Prostate gland (tissue), 2 donors: Measurements from ENCODE around the gene CTAGE1. TPM values are rescaled to one million over a fixed set of nuclear protein-coding genes. Genes with fewer than 3 reads are reported as not detected.
"Not testable (repeated sequence)": the region's sequence is repeated elsewhere in the genome, so short reads cannot be mapped to it uniquely, and the experiment has no call there.

ENCODE experiments used
- DNase-seq: peaks from one replicate; pipeline ENCODE4 v3.0.0-alpha.2; 2019; ENCODE audit warnings: low spot score
- H3K27ac ChIP-seq, 2 donors: fragments of 200-600 bp; sonication (generic); 2 replicates each; pipeline ENCODE4 v1.5.1; 2017 to 2019
- H3K27me3 ChIP-seq: fragments of 200-600 bp; sonication (generic); replicated peaks from 2 replicates; pipeline ENCODE4 v1.5.1; 2019; ENCODE audit not compliant: insufficient read depth
- H3K36me3 ChIP-seq, 2 donors: fragments of 200-600 bp; sonication (generic); 1 replicate in 1 of 2; 2 replicates in 1 of 2; pipeline versions ENCODE4 v1.5.1 to v1.8.1; 2017 to 2019
- H3K4me1 ChIP-seq: fragments of 200-600 bp; sonication (generic); replicated peaks from 2 replicates; pipeline ENCODE4 v1.5.1; 2019
- H3K4me3 ChIP-seq, 2 donors: fragments of 200-600 bp; sonication (generic); 2 replicates each; pipeline ENCODE4 v1.5.1; 2017 to 2019
- H3K9me3 ChIP-seq: fragments of 200-600 bp; sonication (generic); 2 replicates; pipeline ENCODE4 v1.5.1; 2017
- CTCF ChIP-seq, 4 experiments: fragments of 200-600 bp in 2 of 4; fragments of 450-650 bp in 2 of 4; sonication (generic) in 2 of 4; IDR thresholded peaks; 1 replicate in 3 of 4; 2 replicates in 1 of 4; pipeline ENCODE4 v1.5.1; 2016 to 2019; ENCODE audit warnings: antibody characterized with exemption in 4 of 4, mild to moderate bottlenecking in 2 of 4, moderate library complexity in 2 of 4
- POLR2A ChIP-seq: fragments of 450-650 bp; IDR thresholded peaks from one replicate; pipeline ENCODE4 v1.6.1; 2016; ENCODE audit warnings: antibody characterized with exemption, mild to moderate bottlenecking
- POLR2AphosphoS5 ChIP-seq: sonication (generic); formaldehyde crosslinking; IDR thresholded peaks from one replicate; pipeline ENCODE4 v1.6.1; 2017; ENCODE audit warnings: antibody characterized with exemption
- WGBS: methylation state at CpG from one replicate; pipeline ENCODE4 v1.1.5; 2018; 5-methylcytosine and 5-hydroxymethylcytosine counted together
- intact Hi-C: fragments of 100-400 bp; cut with DNase I; formaldehyde crosslinking; loops from one replicate; pipeline ENCODE4 v1.14.2; 2022
- total RNA-seq, 2 donors: library from RNA; depleted of rRNA; stranded (reverse); fragments of >200 nt; gene quantifications; one replicate each; pipeline ENCODE4 v1.1.0, GENCODE V29; 2016

Gene CTAGE1
- total RNA-seq, 2 donors from 2014 or later: 0.80 TPM; not detected in 1

- 72% methylated on average over 5 of the region's 5 CpGs for WGBS
- Histone ChIP-seq H3K9me3 (no peaks in the 10 kb centered on the region), H3K27ac (no peak overlapping the region), H3K36me3 (no peaks in the 10 kb centered on the region), H3K4me1 (no peaks in the 10 kb centered on the region), H3K4me3 (no peak overlapping the region), H3K27me3 (no peaks in the 10 kb centered on the region)
- no peak for DNase-seq
- TF ChIP-seq POLR2AphosphoS5: no peak
- no peak for TF ChIP-seq POLR2A
- no peak for TF ChIP-seq CTCF (IDR thresholded peaks at IDR 0.05)
- intact Hi-C loops: no loop called here
Observed at GRCh38 chr18:22453315-22453714, 35.6 kb upstream of the CTAGE1 start.

DNA sequence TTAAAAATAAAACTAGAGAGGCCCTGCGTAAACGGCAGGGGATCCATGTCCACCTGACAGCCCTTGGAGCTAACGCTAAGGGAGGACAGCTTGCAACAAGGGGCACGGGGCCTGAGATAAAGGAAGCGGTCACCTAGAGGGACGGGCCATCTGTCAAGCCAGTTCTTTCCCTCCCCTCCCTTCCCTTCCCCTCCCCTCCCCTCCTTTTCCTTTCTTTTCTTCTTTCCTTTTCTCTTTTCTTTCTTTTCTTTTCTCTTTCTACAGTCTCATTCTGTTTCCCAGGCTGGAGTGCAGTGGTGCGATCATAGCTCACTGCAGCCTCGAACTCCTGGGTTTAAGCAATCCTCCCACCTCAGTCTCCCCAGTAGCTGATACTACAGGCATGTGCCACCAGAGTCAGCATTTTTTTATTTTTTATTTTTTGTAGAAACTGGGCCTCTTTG is 34.5 kb upstream of the CTAGE1 start:
- no peak overlapping the region for H3K27ac ChIP-seq
- WGBS: 64% methylated on average over 8 of the region's 8 CpGs
- H3K4me1 ChIP-seq: no peaks in the 10 kb centered on the region
- no peaks in the 10 kb centered on the region for H3K27me3 ChIP-seq
- intact Hi-C loops: no loop called here
- H3K4me3 ChIP-seq: no peak overlapping the region
- DNase-seq: no peak
- no peaks in the 10 kb centered on the region for H3K9me3 ChIP-seq
- TF ChIP-seq POLR2AphosphoS5 (no peak), POLR2A (no peak), CTCF (IDR thresholded peaks at IDR 0.05) (no peak)
- no peaks in the 10 kb centered on the region for H3K36me3 ChIP-seq

DNA sequence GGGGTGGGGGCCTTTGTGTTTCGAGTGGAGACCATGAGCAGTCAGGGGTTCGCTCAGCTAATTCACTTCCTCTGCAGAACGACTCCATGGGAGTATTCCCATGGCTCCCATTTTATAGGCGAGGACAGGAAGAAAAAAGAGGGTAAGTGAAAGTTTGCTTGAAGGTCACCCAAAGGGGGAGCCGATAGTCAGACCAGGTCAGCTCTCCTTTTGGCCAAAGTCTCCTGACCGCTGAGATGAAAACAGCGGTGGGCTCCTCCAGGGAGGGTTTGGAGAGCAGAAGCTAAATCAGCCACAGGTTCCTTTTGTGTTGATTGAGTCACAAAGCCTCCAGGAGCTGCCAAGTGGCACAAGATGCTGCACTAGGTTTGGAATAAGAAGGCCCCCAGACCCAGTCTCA is 34.1 kb upstream of the CTAGE1 start:
- 44% methylated on average over 7 of the region's 7 CpGs for WGBS
- Histone ChIP-seq H3K4me3 (no peak overlapping the region), H3K36me3 (no peaks in the 10 kb centered on the region), H3K9me3 (no peaks in the 10 kb centered on the region), H3K27ac (no peak overlapping the region), H3K4me1 (no peaks in the 10 kb centered on the region), H3K27me3 (no peaks in the 10 kb centered on the region)
- TF ChIP-seq POLR2AphosphoS5: no peak
- no peak for TF ChIP-seq POLR2A
- TF ChIP-seq CTCF (IDR thresholded peaks at IDR 0.05): no peak
- DNase-seq: no peak
- intact Hi-C loops: no loop called here

DNA sequence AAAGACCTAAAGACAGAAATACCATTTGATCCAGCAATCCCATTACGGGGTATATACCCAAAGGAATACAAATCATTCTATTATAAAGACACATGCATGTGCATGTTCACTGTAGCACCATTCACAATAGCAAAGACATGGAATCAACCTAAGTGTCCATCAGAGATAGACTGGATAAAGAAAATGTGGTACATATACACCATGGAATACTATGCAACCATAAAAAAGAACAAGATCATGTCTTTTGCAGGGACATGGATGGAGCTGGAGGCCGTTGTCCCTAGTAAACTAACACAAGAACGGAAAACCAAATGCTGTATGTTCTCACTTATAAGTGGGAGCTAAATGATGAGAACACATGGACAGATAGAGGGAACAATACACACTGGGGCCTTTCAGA is 33.1 kb upstream of the CTAGE1 start:
- H3K9me3 ChIP-seq, H3K4me3 ChIP-seq, H3K27ac ChIP-seq, intact Hi-C loops, H3K27me3 ChIP-seq, H3K4me1 ChIP-seq, H3K36me3 ChIP-seq, DNase-seq: not testable (repeated sequence)
- WGBS: 96% methylated on average over 3 of the region's 3 CpGs

GRCh38 chr18:22450318-22450717 is 32.6 kb upstream of the CTAGE1 start:
- H3K9me3 ChIP-seq, DNase-seq, H3K27me3 ChIP-seq, H3K36me3 ChIP-seq, H3K27ac ChIP-seq, intact Hi-C loops, H3K4me1 ChIP-seq, H3K4me3 ChIP-seq: not testable (repeated sequence)
- WGBS: 36% methylated on average over 1 of the region's 1 CpG

DNA sequence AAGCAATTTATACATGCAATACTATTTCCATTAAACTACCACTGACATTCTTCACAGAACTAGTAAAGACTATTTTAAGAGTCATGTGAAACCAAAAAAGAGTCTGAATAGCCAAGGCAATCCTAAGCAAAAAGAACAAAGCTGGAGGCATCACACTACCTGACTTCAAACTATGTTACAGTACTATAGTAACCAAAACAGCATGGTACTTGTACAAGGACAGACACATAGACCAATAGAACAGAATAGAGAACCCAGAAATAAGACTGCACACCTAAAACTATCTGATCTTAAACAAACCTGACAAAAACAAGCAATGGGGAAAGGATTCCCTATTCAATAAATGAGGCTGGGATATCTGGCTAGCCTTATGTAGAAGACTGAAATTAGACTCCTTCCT is 32.0 kb upstream of the CTAGE1 start:
- H3K4me1 ChIP-seq, H3K4me3 ChIP-seq, DNase-seq, H3K27me3 ChIP-seq, intact Hi-C loops, H3K27ac ChIP-seq, H3K36me3 ChIP-seq, H3K9me3 ChIP-seq: not testable (repeated sequence)

DNA sequence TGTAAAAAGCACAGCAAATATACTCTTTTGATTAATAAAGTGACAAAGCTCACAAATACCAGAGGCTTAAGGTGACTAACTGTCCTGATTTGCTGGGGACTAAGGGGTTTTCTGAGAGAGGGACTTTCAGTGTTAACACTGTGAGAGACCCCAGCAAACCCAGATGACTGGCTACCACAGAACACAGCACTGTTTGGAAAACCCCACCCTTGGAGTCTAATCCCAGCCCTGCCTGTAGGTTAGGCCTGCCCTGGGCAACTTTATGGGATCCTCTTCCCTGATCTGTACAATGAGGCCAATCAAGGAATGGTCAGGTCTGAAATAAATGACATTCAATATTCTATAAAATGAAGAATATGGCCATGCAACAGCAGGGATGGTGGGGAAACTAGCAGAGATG is 30.5 kb upstream of the CTAGE1 start:
- H3K4me3 ChIP-seq: no peak overlapping the region
- H3K27ac ChIP-seq: no peak overlapping the region
- H3K4me1 ChIP-seq: no peaks in the 10 kb centered on the region
- no peaks in the 10 kb centered on the region for H3K36me3 ChIP-seq
- H3K9me3 ChIP-seq: no peaks in the 10 kb centered on the region
- no peaks in the 10 kb centered on the region for H3K27me3 ChIP-seq
- no peak for DNase-seq
- TF ChIP-seq POLR2A (no peak), POLR2AphosphoS5 (no peak), CTCF (IDR thresholded peaks at IDR 0.05) (no peak)
- intact Hi-C loops: no loop called here
